Renal pelvis (tissue), 4 donors: ENCODE measurements around the gene LSM3. TPM values are rescaled to one million over a fixed set of nuclear protein-coding genes. Genes with fewer than 3 reads are reported as not detected.
A peak's percentile ranks its signal among the peaks of the same experiment; 100 is the strongest.

ENCODE experiments used
- DNase-seq: peaks from one replicate; pipeline ENCODE4 v3.0.0-alpha.2; 2013
- polyA plus RNA-seq, 3 donors: library from polyadenylated mRNA; unstranded; fragments of 120-200 nt; gene quantifications; one replicate each; pipeline ENCODE4 v1.2.1, GENCODE V29; 2013; ENCODE audit not compliant: insufficient read length in 3 of 3

LSM3 gene
- polyA plus RNA-seq, 3 donors: 15.6 to 17.7 (median 15.9) TPM

DNA sequence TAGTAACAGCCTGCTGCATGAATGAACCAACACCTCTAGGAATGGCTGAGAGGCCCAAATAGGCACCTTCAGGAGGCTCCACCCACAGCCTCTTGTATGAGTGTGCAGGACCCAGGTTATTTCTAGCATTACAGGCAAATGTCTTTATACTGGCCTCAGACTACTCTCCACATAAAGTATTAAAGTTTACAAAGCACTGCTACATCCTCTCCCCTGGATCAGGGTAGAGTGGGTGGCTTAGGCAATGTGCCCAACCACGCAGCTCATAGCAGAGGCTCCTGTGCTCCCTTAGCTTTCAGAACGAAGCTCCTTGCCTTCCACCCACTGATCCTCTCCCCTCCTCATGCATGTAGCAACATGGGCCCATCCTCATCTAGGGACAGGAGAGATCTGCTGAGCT, 37.5 kb upstream of the LSM3 start:
- no peak for DNase-seq

DNA sequence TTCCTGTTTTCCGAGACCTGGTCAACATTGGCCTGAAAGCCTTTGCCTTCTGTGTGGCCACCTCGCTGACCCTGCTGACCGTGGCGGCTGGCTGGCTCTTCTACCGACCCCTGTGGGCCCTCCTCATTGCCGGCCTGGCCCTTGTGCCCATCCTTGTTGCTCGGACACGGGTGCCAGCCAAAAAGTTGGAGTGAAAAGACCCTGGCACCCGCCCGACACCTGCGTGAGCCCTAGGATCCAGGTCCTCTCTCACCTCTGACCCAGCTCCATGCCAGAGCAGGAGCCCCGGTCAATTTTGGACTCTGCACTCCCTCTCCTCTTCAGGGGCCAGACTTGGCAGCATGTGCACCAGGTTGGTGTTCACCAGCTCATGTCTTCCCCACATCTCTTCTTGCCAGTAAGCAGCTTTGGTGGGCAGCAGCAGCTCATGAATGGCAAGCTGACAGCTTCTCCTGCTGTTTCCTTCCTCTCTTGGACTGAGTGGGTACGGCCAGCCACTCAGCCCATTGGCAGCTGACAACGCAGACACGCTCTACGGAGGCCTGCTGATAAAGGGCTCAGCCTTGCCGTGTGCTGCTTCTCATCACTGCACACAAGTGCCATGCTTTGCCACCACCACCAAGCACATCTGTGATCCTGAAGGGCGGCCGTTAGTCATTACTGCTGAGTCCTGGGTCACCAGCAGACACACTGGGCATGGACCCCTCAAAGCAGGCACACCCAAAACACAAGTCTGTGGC, 36.8 kb upstream of the LSM3 start:
- no peak for DNase-seq

DNA sequence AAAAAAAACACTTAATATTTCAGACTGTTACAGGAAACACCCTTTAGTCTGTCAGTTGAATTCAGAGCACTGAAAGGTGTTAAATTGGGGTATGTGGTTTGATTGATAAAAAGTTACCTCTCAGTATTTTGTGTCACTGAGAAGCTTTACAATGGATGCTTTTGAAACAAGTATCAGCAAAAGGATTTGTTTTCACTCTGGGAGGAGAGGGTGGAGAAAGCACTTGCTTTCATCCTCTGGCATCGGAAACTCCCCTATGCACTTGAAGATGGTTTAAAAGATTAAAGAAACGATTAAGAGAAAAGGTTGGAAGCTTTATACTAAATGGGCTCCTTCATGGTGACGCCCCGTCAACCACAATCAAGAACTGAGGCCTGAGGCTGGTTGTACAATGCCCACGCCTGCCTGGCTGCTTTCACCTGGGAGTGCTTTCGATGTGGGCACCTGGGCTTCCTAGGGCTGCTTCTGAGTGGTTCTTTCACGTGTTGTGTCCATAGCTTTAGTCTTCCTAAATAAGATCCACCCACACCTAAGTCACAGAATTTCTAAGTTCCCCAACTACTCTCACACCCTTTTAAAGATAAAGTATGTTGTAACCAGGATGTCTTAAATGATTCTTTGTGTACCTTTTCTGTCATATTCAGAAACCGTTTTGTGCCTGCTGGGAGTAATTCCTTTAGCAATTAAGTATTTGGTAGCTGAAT, 35.9 kb upstream of the LSM3 start:
- DNase-seq: no peak

DNA sequence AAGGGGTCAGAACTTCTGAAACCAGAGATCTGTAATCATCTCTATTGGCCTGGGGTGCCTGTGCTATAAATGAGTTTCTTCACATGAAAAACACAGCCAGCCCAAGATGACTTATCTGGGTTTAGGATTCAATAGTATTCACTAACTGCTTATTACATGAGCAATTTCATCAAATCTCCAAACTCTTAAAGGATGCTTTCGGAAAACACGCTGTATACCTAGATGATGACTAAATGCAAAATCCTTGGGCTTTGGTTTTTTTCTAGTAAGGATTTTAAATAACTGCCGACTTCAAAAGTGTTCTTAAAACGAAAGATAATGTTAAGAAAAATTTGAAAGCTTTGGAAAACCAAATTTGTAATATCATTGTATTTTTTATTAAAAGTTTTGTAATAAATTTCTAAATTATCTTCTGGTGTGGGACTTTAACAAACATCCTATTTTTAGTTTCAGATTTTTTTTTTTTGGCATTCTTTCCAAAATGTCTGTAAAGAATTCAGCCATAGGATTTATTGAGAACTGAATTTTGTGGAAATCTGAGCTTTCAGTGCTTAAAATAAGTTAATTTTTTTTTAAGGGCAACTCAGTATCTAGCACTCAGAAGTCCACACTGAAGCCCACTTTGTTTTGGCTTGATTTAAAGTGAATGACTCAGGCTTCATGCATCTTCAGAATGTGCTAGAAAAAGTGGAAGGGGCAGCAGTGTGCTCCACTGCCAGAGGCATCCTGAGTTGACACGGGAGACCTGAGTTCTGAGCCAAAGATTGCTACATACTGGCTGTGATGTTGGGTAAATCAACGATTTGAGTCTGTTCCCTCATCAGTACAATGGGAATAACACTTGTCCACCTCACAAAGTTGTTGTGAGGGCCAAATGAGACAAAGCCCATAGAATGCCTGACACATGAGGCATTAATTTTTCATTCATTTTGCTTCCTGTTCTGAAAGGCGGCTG, 35.1 kb upstream of the LSM3 start:
- DNase-seq: peak; percentile 33

DNA sequence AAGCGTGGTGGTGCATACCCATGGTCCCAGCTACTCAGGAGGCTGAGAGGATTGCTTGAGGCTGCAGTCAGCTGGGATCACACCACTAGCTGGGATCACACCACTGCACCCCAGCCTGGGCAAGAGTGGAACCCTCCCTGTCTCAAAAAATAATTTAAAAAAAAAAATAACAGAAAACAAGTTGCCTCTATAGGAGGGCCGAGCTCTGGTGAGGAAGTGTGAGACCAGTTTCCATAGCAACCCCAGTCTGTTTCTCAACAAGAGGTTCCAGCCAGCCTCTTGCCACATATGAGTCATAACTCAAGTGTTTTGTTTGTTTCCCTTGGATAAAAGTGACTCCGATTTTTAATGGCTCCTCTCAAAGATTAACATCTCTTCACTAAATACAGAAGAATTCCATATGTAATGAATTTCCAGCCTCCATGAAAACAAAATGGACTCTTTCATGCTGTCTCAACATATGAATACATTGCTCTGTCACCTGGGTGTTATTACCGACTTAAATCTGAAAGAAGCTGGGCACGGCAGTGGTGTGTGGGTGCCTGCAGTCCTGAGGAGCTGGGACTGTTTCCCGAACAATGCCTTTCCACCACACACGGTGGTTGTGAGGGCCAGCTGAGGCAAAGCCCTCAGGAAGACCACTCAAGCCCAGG, 34.1 kb upstream of the LSM3 start:
- peak; percentile 93 for DNase-seq

DNA sequence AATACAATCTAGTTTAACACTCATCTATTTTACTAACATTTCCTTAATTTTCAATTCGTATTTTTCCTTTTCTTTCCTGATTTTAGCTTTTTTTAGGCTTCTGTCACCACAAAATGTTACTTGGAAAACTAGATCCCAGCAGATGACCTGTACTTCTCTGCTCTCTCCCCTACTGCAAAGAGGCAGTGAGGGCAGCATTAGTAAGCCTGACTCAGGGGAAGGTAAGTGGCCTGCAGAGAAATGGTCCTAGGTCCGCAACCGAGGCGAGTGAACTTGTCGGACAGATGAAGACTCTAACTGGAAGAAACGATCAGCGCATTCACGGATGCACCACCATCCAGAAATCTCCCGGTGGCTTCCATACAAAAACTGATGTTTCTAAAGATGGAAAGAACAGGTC, 33.4 kb upstream of the LSM3 start:
- no peak for DNase-seq

DNA sequence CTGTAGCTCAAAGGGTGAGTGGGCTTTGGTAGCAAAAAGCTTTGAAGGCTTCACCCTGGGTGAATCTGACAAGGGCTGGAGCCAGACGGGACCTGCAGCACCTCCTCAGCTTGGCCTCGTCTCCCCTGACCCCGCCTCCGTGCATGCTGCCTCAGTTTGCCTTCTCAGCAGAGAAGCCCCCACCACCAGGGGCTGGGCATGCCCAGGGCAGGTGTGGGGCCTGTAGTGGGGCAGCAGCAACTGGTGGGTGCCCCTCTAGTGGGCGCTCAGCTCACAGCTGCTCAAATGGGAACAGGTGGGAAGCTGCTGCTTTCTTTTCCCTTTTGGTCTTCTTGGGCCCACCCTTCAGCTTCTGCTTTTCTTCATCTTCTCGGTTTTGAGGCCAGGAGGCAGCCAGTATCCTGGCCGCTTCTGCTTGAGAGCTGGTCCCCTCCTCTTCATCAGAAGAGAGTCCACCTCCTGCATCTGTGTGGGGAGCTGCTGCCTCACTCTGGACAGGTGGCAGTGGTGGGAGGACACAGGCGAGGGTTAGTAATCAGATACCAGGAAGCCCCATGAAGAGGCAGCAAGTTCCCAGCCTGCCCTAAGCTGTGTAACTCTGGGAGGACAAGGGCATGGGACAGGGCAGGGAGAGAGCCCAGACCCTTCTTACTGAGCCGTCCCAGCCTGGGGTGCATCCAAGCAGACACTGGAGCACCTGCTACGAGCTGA, 32.8 kb upstream of the LSM3 start:
- no peak for DNase-seq

DNA sequence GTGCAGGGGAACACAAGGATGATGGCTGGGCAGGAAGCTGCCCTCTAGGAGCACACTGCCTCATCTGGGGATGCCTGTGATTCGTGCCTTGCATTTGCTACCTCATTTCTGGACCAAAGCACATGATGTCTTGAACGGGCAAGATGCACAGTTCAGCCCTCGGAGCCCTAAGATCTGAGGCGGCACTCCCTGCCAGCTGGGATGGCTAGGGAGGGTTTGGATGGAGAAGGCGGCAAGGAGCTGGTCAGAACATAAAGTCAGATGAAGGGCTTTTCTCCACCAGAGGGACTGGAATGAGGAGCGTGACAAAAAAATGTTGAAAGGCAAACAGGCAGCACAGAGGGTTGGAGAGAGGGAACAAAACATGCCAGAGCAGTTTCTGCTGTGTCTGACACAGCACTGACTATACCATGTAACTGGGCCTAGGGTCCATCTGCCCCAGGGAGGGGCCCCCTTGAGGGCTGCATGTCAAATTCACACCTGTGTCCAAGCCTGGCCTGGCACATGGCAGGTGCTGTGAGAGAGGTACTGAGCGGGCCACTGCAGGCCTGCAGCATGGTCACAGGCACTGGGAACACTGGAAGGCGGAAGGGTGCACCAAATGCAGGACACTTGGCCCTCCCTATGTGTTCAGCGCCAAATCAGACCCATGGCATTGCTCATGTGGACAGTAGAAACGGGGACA, 32.1 kb upstream of the LSM3 start:
- no peak for DNase-seq

DNA sequence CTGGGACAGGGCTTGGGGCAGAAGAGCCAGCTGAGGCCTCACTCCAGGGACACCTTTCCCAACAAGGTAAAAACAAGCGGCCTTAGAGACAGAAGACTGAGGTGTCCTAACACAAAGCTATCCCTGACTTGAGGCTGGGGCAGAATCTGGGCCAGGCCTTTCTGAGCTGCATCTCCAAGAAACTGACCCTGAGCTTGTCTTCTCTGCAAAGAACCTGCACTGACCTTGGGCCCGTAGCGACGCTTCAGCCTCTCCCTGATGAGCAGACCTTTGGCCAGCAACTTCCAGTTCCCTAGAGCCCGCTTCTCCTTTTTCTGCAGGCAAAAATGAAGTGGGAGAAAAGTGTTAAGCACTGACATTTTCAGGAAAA, 31.6 kb upstream of the LSM3 start:
- DNase-seq: no peak

DNA sequence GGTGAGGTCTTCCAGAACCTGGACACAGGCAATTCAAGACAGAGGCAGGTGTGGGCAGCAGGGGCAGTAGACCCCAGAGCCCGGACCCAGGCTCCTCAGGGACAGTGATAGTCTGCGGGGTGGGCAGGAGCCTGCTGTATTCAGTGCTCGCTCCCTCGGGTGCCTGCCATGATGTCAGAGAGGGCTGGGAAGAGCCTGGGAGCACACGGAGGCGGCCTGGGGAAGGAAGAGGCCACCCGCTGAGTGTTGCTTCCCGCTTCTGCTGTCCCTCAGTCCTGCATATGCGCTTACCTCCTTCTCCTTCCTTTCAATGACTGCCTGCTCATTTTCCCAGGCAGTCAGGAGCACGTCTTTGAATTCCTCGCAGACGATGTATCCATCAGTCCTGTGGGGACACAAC, 31.0 kb upstream of the LSM3 start:
- no peak for DNase-seq

DNA sequence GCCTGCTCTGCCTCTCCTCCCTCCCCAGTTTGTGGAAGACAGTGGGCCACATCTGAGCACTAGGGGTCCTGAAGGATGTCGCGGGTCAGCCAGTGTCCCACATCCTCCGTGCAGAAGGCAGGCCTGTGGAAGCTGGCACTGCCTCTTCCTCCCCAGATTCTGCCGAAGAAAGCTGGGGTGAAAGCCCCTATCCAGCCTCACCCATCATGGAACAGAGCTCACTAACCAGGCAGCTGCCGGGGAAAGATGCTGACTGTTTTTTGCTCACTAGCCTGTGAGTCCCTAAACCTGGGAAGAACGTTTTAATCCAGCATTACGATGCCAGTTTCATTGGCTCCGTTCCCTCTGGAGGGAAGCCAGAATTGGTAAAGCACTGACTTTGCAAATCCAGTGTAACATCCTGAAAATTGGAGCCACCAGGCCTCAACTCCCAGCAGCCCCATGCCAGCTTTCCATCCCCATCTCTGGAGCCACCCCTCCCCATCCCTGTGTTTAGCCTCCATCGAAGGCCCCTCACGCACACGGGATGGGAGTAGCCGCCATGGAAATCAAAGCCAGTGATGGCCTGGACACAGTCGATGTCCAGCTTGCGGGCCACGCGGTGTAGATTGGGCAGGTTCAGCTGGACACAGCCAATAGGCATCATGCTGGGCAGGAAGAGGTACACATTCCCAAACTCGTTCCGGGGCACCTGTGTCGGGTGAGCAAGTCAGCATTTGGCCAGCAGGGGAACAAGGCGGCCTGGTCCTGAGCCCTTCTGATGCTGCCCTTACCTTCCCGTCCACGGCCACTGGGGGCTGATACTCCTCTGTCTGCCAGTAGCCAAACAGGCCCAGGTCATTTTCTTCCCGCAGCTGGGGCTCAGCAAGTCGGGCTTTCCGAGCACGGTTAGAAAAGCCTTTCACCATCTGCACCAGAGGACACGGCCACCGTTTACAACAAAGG, 30.3 kb upstream of the LSM3 start:
- DNase-seq: no peak

DNA sequence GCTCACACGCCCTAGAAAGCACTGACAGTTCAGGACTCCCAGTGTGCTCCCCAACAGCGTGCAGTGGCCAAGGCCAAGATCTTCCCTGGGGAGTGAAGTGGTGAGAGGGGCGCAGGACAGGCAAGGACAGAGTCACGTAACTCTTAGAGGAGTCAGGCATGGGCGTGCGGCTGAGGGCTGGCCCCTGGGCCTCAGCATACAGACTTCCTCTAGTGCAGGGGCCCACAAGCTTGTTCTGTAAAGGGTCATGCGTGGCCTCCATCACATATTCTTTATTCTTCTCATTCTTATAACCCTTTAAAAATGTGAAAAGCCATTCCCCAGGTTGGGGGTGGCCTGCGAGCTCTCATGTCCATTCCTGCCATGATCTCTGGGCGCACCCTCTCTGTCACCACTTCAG, 28.5 kb upstream of the LSM3 start:
- no peak for DNase-seq

DNA sequence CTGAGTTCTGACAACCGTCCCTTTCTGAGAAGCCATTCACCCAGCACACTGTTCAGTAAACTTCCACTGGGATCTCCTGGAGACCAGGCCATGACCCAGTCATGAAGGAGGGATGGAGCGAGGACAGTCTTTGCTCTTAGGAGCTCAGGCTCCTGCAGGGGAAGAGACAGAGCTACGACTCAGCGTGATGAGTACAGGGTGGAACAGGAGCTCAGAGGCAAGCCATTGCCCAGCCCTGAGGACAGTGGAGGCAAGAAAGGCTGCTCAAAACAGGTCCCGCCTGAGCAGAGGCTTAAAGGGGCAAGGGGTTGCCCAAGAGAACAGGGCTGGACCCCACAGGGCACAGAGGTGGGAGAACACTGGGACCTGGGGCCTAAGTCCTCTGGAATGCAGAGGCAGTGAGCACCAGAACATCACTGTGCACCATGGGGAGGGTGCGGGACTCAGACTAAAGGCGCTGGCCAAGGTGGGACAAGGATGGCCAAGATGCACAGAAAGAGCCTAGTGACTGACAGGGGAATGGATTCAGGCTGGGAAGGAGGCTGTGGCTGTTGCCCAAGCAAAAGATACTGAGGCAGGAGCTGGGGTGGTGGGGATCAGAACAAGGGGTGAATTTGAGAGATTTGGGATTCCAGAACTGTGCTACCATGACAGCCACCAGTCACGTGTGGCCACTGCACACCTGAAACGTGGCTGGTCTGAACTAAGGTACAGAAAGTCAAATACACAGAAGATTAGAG, 28.0 kb upstream of the LSM3 start:
- DNase-seq: no peak

DNA sequence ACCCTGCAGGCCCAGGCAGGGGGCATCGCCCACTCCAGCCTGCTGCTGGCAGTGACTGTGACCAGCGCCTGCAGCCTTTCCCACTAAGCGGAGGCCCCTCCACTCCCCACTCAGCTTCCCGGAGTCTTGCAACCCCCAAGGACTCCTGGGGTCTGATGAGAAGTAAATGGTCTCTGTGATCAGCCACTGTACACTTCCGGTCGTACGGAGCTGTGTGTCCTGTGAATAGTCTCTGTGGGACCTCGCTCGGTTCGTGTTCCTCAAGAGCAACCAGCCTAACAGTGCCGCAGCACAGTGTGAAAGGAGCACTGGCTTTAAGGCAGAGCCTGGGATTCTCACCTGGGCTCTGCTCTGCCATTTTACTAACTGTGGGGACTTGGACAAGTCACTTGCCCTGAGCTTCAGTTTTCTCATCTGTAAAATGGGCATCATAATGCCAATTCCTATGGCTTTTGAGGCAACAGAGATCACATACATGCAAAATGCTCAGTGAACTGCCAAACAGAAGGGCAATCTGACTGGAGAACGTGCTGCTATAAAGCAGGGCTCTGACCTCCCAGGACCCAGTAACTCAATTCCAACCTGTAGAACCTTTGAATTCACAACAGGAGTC, 27.0 kb upstream of the LSM3 start:
- DNase-seq: no peak

DNA sequence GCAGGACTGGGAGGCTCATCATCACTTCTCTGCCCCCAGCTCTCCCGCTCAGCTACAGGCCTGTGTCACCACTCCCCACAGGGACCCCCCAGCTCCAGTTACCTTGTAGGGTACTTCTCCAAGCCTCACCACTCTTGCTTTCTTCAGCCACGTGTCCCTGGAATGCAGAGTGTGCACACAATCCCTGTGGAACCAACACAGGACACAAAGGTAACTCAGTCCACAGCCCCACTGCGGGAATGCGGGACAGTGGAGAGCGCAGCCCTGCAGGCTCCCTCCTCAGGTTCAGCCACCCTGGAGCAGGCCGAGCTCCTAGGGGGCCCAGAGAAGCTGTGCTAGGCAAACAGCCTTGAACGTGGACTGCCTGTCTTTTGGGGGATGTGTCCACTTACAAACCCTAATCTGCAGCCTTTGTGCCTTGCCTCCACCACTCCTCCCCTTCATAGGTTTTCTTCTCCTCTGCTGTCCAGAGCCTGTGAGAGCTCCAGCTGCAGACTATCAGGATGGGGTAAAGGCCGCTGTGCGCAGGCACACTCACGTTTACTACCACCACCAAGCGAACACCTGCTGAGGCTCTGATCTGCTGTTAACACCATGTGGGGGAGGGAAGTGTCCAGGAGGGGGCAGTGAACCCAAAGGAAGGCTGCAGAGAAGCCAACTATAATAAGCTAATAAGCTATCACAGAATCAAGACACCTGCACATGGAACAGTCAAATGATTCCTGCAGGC, 26.2 kb upstream of the LSM3 start:
- no peak for DNase-seq

DNA sequence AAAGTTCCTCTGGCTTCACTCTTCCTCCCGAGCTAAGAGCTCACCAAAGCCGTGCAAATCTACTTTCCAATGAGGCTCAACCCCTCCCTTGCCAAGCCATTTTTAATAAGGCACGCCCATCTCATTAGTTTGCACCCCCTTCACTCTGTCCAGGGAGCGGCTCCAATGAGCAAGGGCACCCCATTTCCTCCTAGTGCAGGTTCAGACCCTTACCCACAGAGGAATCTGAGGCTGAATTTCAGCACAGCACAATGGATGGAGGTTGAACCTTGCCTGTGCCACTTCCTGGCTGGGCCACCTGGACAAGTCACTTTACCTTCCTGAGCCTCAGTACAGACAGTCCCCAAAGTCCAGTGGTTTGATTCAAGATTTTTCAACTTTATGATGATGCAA, 25.7 kb upstream of the LSM3 start:
- DNase-seq: no peak

DNA sequence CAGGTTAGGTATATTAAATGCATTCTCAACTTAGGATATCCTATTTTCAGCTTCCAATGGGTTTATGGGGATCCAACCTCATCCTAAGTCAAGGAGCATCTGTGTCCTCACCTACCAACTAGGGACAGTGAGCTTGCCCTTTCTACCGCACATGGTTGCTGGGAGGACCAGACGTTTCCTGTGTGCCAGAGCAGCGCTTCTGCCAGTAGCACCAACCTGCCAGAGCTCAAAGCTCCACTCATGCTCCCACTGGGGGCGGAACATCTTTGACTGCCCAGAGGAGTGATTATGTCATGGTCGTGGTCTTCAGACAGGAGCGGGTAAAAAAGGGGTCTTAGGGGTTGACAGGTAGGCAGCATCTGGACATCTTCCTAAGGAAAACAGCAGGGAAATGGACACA, 25.0 kb upstream of the LSM3 start:
- no peak for DNase-seq

DNA sequence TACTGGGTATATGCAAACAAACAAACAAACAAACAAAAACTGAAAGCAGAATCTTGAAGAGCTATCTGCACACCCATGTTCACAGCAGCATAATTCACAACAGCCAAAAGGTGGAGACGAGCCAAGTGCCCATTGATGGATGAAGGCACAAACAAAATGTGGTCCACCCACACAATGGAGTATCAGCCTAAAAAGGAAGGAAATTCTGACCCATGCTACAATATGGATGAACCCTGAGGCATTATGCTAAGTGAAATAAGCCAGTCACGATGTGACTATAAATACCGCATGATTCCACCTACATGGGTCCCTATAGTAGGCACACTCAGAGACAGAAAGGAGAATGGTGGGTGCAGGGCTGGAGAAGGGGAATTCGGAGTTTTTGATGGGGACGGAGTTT, 24.3 kb upstream of the LSM3 start:
- no peak for DNase-seq
